Stimulated activated CD4-positive, alpha-beta T cell treated with anti-CD3 and anti-CD28 coated beads, Interleukin-4, amount 100 ng/mL, for 48 hours (primary cell): ENCODE results near the gene CIC.

ENCODE experiments used
- DNase-seq, 2 donors: peaks; one replicate each; pipeline ENCODE4 v3.0.0-alpha.2; 2020; ENCODE audit warnings: low read depth in 2 of 2

Gene CIC

GRCh38 chr19:42268704-42269477, at the start of gene CIC:
TSS of gene CIC (plus strand) at chr19:42269252. CDS start at chr19:42271784, 2,532 bp downstream.
- DNase-seq, result peak; percentile 98 to 99

- peak; percentile 90 to 96 for DNase-seq
Observed at GRCh38 chr19:42219812-42220750, 49.0 kb upstream of the CIC start, which contains the start of gene ZNF526. TSS of gene ZNF526 (plus strand) at chr19:42220312. CDS start at chr19:42224404, 4,092 bp downstream.

- DNase-seq, result no peak
Observed at GRCh38 chr19:42220751-42221097, 48.3 kb upstream of the CIC start.

- DNase-seq, result no peak
Observed at GRCh38 chr19:42224940-42225717, 43.9 kb upstream of the CIC start.

- DNase-seq, result no peak
Observed at GRCh38 chr19:42225718-42226292, 43.2 kb upstream of the CIC start.

GRCh38 chr19:42226886-42227285, 42.2 kb upstream of the CIC start:
- DNase-seq, result no peak

- no peak for DNase-seq
Observed at GRCh38 chr19:42228641-42229040, 40.4 kb upstream of the CIC start.

GRCh38 chr19:42229301-42229854, 39.7 kb upstream of the CIC start:
- DNase-seq, result no peak

- DNase-seq, result no peak
Observed at GRCh38 chr19:42229855-42230351, 39.1 kb upstream of the CIC start.

- DNase-seq, result no peak
Observed at GRCh38 chr19:42230571-42230970, 38.5 kb upstream of the CIC start.

GRCh38 chr19:42232435-42232834, 36.6 kb upstream of the CIC start:
- DNase-seq, result no peak

- DNase-seq, result no peak
Observed at GRCh38 chr19:42233106-42233505, 35.9 kb upstream of the CIC start.

- DNase-seq, result no peak
Observed at GRCh38 chr19:42233678-42234292, 35.3 kb upstream of the CIC start.

GRCh38 chr19:42234364-42234763, 34.7 kb upstream of the CIC start:
- DNase-seq, result no peak

- DNase-seq, result no peak
Observed at GRCh38 chr19:42235181-42235580, 33.9 kb upstream of the CIC start.

- no peak for DNase-seq
Observed at GRCh38 chr19:42239544-42240220, 29.4 kb upstream of the CIC start.

GRCh38 chr19:42241279-42241678, 27.8 kb upstream of the CIC start:
- no peak for DNase-seq

GRCh38 chr19:42242069-42242511, 27.0 kb upstream of the CIC start:
- DNase-seq, result no peak

- DNase-seq, result peak; percentile 89 to 94
Observed at GRCh38 chr19:42242512-42243409, 26.3 kb upstream of the CIC start, which contains the start of gene GSK3A. TSS of gene GSK3A (minus strand) at chr19:42242602. CDS start at chr19:42242465, 137 bp downstream.
